ENCODE measurements around the gene GOSR2. TPM values are rescaled to one million over a fixed set of nuclear protein-coding genes. Genes with fewer than 3 reads are reported as not detected.

GOSR2 gene
- total and polyA plus RNA-seq, 2 of the 13 experiments (the other 11 are each of a cell fraction or from before 2014, with no cell fraction given): 61.5 to 63.9 TPM

DNA sequence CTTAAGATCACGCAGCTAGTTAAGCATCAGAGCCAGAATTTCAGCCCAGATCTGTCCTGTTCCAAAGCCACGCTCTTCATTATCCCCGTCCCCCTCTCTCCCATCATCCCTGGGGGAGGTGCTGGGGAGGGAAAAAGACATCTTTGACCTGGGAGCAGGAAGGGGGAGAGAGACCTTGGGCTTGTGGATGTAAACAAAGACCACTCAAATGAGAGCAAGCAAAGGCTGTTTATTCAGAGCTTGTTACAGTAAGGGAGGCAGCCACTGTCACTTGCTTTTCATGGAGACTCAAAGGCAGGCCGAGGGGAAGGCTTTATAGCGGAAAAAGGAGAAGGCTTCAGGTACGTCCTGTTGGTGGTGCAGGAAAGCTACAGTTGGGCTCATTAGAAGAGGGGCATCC, 59.6 kb downstream of the GOSR2 start (continued):
- TF ChIP-seq, protein P1, sequence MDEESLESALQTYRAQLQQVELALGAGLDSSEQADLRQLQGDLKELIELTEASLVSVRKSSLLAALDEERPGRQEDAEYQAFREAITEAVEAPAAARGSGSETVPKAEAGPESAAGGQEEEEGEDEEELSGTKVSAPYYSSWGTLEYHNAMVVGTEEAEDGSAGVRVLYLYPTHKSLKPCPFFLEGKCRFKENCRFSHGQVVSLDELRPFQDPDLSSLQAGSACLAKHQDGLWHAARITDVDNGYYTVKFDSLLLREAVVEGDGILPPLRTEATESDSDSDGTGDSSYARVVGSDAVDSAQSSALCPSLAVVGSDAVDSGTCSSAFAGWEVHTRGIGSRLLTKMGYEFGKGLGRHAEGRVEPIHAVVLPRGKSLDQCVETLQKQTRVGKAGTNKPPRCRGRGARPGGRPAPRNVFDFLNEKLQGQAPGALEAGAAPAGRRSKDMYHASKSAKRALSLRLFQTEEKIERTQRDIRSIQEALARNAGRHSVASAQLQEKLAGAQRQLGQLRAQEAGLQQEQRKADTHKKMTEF (CRISPR knock-in tag; IDR thresholded peaks at IDR 0.05): no peak
- TF ChIP-seq NR2F6 (IDR thresholded peaks at IDR 0.05) (no peak), NR2F6 (CRISPR knock-in tag; IDR thresholded peaks at IDR 0.05) (no peak; the same call in 1 of the 2 replicates), ZNF335 (CRISPR knock-in tag; IDR thresholded peaks at IDR 0.05) (no peak), ZNF878 (CRISPR knock-in tag; IDR thresholded peaks at IDR 0.05) (no peak), FOXK1 (CRISPR knock-in tag; IDR thresholded peaks at IDR 0.05; ENCODE audit: borderline replicate concordance, low read depth) (peak; percentile 43; the same call in 1 of the 2 replicates), RARA (CRISPR knock-in tag; IDR thresholded peaks at IDR 0.05) (0 out of 2 replicates have a peak, but pooled peaks have one; percentile 39), HDAC1 (CRISPR knock-in tag; IDR thresholded peaks at IDR 0.05) (peak; percentile 45), MIXL1 (CRISPR knock-in tag; IDR thresholded peaks at IDR 0.05) (no peak), SAP130 (CRISPR knock-in tag; IDR thresholded peaks at IDR 0.05; ENCODE audit: low read depth) (peak; percentile 49), FOXP1 (IDR thresholded peaks at IDR 0.05) (no peak), FOXP1 (CRISPR knock-in tag; IDR thresholded peaks at IDR 0.05) (peak; percentile 62)
- TF ChIP-seq, protein P2, sequence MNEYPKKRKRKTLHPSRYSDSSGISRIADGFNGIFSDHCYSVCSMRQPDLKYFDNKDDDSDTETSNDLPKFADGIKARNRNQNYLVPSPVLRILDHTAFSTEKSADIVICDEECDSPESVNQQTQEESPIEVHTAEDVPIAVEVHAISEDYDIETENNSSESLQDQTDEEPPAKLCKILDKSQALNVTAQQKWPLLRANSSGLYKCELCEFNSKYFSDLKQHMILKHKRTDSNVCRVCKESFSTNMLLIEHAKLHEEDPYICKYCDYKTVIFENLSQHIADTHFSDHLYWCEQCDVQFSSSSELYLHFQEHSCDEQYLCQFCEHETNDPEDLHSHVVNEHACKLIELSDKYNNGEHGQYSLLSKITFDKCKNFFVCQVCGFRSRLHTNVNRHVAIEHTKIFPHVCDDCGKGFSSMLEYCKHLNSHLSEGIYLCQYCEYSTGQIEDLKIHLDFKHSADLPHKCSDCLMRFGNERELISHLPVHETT (CRISPR knock-in tag; conservative IDR thresholded peaks at IDR 0.05): no peak
- TF ChIP-seq, protein P3, sequence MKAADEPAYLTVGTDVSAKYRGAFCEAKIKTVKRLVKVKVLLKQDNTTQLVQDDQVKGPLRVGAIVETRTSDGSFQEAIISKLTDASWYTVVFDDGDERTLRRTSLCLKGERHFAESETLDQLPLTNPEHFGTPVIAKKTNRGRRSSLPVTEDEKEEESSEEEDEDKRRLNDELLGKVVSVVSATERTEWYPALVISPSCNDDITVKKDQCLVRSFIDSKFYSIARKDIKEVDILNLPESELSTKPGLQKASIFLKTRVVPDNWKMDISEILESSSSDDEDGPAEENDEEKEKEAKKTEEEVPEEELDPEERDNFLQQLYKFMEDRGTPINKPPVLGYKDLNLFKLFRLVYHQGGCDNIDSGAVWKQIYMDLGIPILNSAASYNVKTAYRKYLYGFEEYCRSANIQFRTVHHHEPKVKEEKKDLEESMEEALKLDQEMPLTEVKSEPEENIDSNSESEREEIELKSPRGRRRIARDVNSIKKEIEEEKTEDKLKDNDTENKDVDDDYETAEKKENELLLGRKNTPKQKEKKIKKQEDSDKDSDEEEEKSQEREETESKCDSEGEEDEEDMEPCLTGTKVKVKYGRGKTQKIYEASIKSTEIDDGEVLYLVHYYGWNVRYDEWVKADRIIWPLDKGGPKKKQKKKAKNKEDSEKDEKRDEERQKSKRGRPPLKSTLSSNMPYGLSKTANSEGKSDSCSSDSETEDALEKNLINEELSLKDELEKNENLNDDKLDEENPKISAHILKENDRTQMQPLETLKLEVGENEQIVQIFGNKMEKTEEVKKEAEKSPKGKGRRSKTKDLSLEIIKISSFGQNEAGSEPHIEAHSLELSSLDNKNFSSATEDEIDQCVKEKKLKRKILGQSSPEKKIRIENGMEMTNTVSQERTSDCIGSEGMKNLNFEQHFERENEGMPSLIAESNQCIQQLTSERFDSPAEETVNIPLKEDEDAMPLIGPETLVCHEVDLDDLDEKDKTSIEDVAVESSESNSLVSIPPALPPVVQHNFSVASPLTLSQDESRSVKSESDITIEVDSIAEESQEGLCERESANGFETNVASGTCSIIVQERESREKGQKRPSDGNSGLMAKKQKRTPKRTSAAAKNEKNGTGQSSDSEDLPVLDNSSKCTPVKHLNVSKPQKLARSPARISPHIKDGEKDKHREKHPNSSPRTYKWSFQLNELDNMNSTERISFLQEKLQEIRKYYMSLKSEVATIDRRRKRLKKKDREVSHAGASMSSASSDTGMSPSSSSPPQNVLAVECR (CRISPR knock-in tag; IDR thresholded peaks at IDR 0.05; ENCODE audit: borderline replicate concordance): 0 out of 2 replicates have a peak, but pooled peaks have one; percentile 15
- TF ChIP-seq, protein P4, sequence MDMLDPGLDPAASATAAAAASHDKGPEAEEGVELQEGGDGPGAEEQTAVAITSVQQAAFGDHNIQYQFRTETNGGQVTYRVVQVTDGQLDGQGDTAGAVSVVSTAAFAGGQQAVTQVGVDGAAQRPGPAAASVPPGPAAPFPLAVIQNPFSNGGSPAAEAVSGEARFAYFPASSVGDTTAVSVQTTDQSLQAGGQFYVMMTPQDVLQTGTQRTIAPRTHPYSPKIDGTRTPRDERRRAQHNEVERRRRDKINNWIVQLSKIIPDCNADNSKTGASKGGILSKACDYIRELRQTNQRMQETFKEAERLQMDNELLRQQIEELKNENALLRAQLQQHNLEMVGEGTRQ (IDR thresholded peaks at IDR 0.05; ENCODE audit: low read depth, low read length): no peak
- TF ChIP-seq, protein P4 (CRISPR knock-in tag; IDR thresholded peaks at IDR 0.05; ENCODE audit: borderline replicate concordance): no peak
- TF ChIP-seq, protein P5, sequence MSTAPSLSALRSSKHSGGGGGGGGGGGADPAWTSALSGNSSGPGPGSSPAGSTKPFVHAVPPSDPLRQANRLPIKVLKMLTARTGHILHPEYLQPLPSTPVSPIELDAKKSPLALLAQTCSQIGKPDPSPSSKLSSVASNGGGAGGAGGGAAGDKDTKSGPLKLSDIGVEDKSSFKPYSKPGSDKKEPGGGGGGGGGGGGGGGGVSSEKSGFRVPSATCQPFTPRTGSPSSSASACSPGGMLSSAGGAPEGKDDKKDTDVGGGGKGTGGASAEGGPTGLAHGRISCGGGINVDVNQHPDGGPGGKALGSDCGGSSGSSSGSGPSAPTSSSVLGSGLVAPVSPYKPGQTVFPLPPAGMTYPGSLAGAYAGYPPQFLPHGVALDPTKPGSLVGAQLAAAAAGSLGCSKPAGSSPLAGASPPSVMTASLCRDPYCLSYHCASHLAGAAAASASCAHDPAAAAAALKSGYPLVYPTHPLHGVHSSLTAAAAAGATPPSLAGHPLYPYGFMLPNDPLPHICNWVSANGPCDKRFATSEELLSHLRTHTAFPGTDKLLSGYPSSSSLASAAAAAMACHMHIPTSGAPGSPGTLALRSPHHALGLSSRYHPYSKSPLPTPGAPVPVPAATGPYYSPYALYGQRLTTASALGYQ (CRISPR knock-in tag; IDR thresholded peaks at IDR 0.05): no peak
- TF ChIP-seq, protein P6, sequence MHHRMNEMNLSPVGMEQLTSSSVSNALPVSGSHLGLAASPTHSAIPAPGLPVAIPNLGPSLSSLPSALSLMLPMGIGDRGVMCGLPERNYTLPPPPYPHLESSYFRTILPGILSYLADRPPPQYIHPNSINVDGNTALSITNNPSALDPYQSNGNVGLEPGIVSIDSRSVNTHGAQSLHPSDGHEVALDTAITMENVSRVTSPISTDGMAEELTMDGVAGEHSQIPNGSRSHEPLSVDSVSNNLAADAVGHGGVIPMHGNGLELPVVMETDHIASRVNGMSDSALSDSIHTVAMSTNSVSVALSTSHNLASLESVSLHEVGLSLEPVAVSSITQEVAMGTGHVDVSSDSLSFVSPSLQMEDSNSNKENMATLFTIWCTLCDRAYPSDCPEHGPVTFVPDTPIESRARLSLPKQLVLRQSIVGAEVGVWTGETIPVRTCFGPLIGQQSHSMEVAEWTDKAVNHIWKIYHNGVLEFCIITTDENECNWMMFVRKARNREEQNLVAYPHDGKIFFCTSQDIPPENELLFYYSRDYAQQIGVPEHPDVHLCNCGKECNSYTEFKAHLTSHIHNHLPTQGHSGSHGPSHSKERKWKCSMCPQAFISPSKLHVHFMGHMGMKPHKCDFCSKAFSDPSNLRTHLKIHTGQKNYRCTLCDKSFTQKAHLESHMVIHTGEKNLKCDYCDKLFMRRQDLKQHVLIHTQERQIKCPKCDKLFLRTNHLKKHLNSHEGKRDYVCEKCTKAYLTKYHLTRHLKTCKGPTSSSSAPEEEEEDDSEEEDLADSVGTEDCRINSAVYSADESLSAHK (CRISPR knock-in tag; IDR thresholded peaks at IDR 0.05; ENCODE audit: borderline replicate concordance): no peak

Data from HepG2 (cell line).